ENCODE results near the gene AHCYL2. TPM values are rescaled to one million over a fixed set of nuclear protein-coding genes. Genes with fewer than 3 reads are reported as not detected.
A peak's percentile ranks its signal among the peaks of the same experiment; 100 is the strongest.
"Not testable (repeated sequence)": the region's sequence is repeated elsewhere in the genome, so short reads cannot be mapped to it uniquely, and the experiment has no call there.

AHCYL2 gene
- total RNA-seq, 1 experiment from 2014 or later = 22.0 TPM

GRCh38 chr7:129209067-129209926, 15.5 kb upstream of the AHCYL2 start:
- no peak for DNase-seq (ENCODE audit: low read depth)

- DNase-seq (ENCODE audit: low read depth) = peak; percentile 82
Observed at GRCh38 chr7:129210256-129210988, 14.4 kb upstream of the AHCYL2 start.

GRCh38 chr7:129210989-129211312, 13.9 kb upstream of the AHCYL2 start:
- DNase-seq (ENCODE audit: low read depth) = no peak

- DNase-seq (ENCODE audit: low read depth) = no peak
Observed at GRCh38 chr7:129212126-129212525, 12.7 kb upstream of the AHCYL2 start.

- DNase-seq (ENCODE audit: low read depth) = no peak
Observed at GRCh38 chr7:129212596-129212995, 12.2 kb upstream of the AHCYL2 start.

GRCh38 chr7:129213828-129214227, 11.0 kb upstream of the AHCYL2 start:
- peak; percentile 50 for DNase-seq (ENCODE audit: low read depth)

GRCh38 chr7:129215691-129216090, 9.1 kb upstream of the AHCYL2 start:
- not testable (repeated sequence) for DNase-seq (ENCODE audit: low read depth)

GRCh38 chr7:129216101-129216715, 8.6 kb upstream of the AHCYL2 start:
- DNase-seq (ENCODE audit: low read depth) = not testable (repeated sequence)

GRCh38 chr7:129216821-129217416, 7.9 kb upstream of the AHCYL2 start:
- DNase-seq (ENCODE audit: low read depth) = not testable (repeated sequence)

- peak; percentile 90 for DNase-seq (ENCODE audit: low read depth)
Observed at GRCh38 chr7:129218514-129219062, 6.2 kb upstream of the AHCYL2 start.

- not testable (repeated sequence) for DNase-seq (ENCODE audit: low read depth)
Observed at GRCh38 chr7:129219166-129219565, 5.7 kb upstream of the AHCYL2 start.

GRCh38 chr7:129222064-129222463, 2.8 kb upstream of the AHCYL2 start:
- DNase-seq (ENCODE audit: low read depth) = no peak

- DNase-seq (ENCODE audit: low read depth) = peak; percentile 80
Observed at GRCh38 chr7:129225206-129225930, 538 bp downstream of the AHCYL2 start.

- peak; percentile 54 for DNase-seq (ENCODE audit: low read depth)
Observed at GRCh38 chr7:129225931-129226572, 1.2 kb downstream of the AHCYL2 start.

GRCh38 chr7:129227646-129228578, 3.1 kb downstream of the AHCYL2 start:
- DNase-seq (ENCODE audit: low read depth) = no peak

- DNase-seq (ENCODE audit: low read depth) = no peak
Observed at GRCh38 chr7:129228633-129229032, 3.8 kb downstream of the AHCYL2 start.

GRCh38 chr7:129231666-129232065, 6.8 kb downstream of the AHCYL2 start:
- no peak for DNase-seq (ENCODE audit: low read depth)

- DNase-seq (ENCODE audit: low read depth) = no peak
Observed at GRCh38 chr7:129238546-129238945, 13.7 kb downstream of the AHCYL2 start.

- DNase-seq (ENCODE audit: low read depth) = no peak
Observed at GRCh38 chr7:129240119-129240820, 15.4 kb downstream of the AHCYL2 start.

All from Daoy (cell line).